Spleen (tissue), 11 donors: ENCODE data around the gene C7orf57. TPM values are rescaled to one million over a fixed set of nuclear protein-coding genes. Genes with fewer than 3 reads are reported as not detected.

ENCODE experiments used
- DNase-seq: peaks from one replicate; pipeline ENCODE4 v3.0.0-alpha.2; 2020
- H3K27ac ChIP-seq, 8 donors: fragments of 200-600 bp; sonication (generic) in 7 of 8; 1 replicate in 4 of 8; 2 replicates in 4 of 8; pipeline versions ENCODE4 v1.5.0 to v1.8.0; 2016 to 2021; ENCODE audit warnings: inconsistent platforms in 4 of 8, mild to moderate bottlenecking in 4 of 8, moderate library complexity in 1 of 8
- H3K27me3 ChIP-seq, 7 donors: fragments of 200-600 bp; sonication (generic) in 6 of 7; replicated peaks in 1 of 7; 1 replicate in 4 of 7; 2 replicates in 3 of 7; pipeline versions ENCODE4 v1.5.0 to v1.8.0; 2016 to 2021; ENCODE audit warnings: inconsistent platforms in 3 of 7, mild to moderate bottlenecking in 1 of 7
- H3K36me3 ChIP-seq, 6 donors: fragments of 200-600 bp; sonication (generic) in 5 of 6; 1 replicate in 4 of 6; 2 replicates in 2 of 6; pipeline versions ENCODE4 v1.5.0 to v1.8.0; 2016 to 2021; ENCODE audit warnings: inconsistent platforms in 2 of 6
- H3K4me1 ChIP-seq, 6 donors: fragments of 200-600 bp; sonication (generic) in 5 of 6; 1 replicate in 3 of 6; 2 replicates in 3 of 6; pipeline versions ENCODE4 v1.5.0 to v1.8.0; 2016 to 2021; ENCODE audit warnings: inconsistent platforms in 3 of 6
- H3K4me3 ChIP-seq, 8 donors: fragments of 200-600 bp; sonication (generic) in 7 of 8; 1 replicate in 4 of 8; 2 replicates in 4 of 8; pipeline versions ENCODE4 v1.5.0 to v1.8.0; 2016 to 2021; ENCODE audit warnings: inconsistent platforms in 4 of 8, mild to moderate bottlenecking in 4 of 8, moderate library complexity in 2 of 8
- H3K9me3 ChIP-seq, 8 donors: fragments of 200-600 bp; sonication (generic) in 7 of 8; 1 replicate in 4 of 8; 2 replicates in 4 of 8; pipeline versions ENCODE4 v1.5.0 to v1.8.0; 2016 to 2021; ENCODE audit warnings: inconsistent platforms in 4 of 8
- POLR2A ChIP-seq, 3 donors: fragments of 450-650 bp; IDR thresholded peaks; one replicate each; pipeline ENCODE4 v1.5.1; 2017; ENCODE audit warnings: antibody characterized with exemption in 3 of 3, mild to moderate bottlenecking in 1 of 3
- POLR2AphosphoS5 ChIP-seq, 3 donors: sonication (generic); formaldehyde crosslinking; IDR thresholded peaks; one replicate each; pipeline ENCODE4 v1.5.1; 2017; ENCODE audit warnings: antibody characterized with exemption in 3 of 3
- WGBS, 5 donors: extraction: QIAGEN DNeasy Blood & Tissue Kit in 3 of 5; methylation state at CpG; one replicate each; pipeline versions ENCODE4 v1.1.5 to v1.1.7; 2013 to 2018; 5-methylcytosine and 5-hydroxymethylcytosine counted together
- intact Hi-C: fragments of 100-400 bp; cut with DNase I; formaldehyde crosslinking; loops from one replicate; pipeline ENCODE4 v1.15.0; 2023; ENCODE audit warnings: low total_unique reads
- polyA plus RNA-seq, 3 donors: library from polyadenylated mRNA; stranded (reverse); fragments of 200-250 nt; gene quantifications; one replicate each; pipeline ENCODE4 v1.2.1, GENCODE V29; 2013
- total RNA-seq, 7 donors: library from RNA; depleted of rRNA in 3 of 7; stranded (reverse); fragments of >200 nt in 3 of 7; fragmentation: NEBNext Ultra II Directional in 4 of 7; extraction: Animal tissue kit (Norgen Biotek cat#: 25700) in 4 of 7; gene quantifications; one replicate each; pipeline versions ENCODE4 v1.1.0 to v1.2.1, GENCODE V29; 2016 to 2021
- TF ChIP-seq, protein P1 (sequence below), 11 experiments: fragments of 200-600 bp in 7 of 11; fragments of 450-650 bp in 4 of 11; sonication (generic) in 4 of 11; IDR thresholded peaks in 8 of 11; conservative IDR thresholded peaks in 3 of 11; 1 replicate in 7 of 11; 2 replicates in 4 of 11; pipeline versions ENCODE4 v1.4.0 to v1.8.0; 2016 to 2021; ENCODE audit warnings: antibody characterized with exemption in 11 of 11, inconsistent platforms in 4 of 11, mild to moderate bottlenecking in 1 of 11
- donor health status: healthy with polysubstance abuse.
- donor health status: DM: no; HTN: no; CAD: no; lungs with moderate emphysema.
- donor health status: DM: no; HTN: no; CAD: no.
- donor health status: Bipolar disorder and iron deficiency.
- donor health status: healthy.
- donor health status: DM: no; HTN: no; CAD: no.
- donor health status: DM: yes; HTN: yes; CAD: no.

C7orf57 gene
- total and polyA plus RNA-seq, 10 donors = 0.03 TPM; not detected in 9

- H3K27me3 ChIP-seq = no peaks in the 10 kb centered on the region
- peaks cover 0 to 97% (median 40%) of the 10 kb centered on the region in 6 donors for H3K36me3 ChIP-seq
- H3K9me3 ChIP-seq = no peaks in the 10 kb centered on the region
- H3K4me3 ChIP-seq = peak overlapping the region in 2 of 8 donors; percentile 1 to 44
- H3K4me1 ChIP-seq = peaks cover 26 to 94% (median 57%) of the 10 kb centered on the region in 6 donors
- H3K27ac ChIP-seq = peak overlapping the region; percentile 57 to 95 (median 86)
- 17 to 21% (median 19%) methylated on average over 6 of the region's 6 CpGs for WGBS, 5 donors
- TF ChIP-seq POLR2AphosphoS5 (IDR thresholded peaks at IDR 0.05) (no peak), POLR2A (IDR thresholded peaks at IDR 0.05) (no peak)
- TF ChIP-seq, protein P1, sequence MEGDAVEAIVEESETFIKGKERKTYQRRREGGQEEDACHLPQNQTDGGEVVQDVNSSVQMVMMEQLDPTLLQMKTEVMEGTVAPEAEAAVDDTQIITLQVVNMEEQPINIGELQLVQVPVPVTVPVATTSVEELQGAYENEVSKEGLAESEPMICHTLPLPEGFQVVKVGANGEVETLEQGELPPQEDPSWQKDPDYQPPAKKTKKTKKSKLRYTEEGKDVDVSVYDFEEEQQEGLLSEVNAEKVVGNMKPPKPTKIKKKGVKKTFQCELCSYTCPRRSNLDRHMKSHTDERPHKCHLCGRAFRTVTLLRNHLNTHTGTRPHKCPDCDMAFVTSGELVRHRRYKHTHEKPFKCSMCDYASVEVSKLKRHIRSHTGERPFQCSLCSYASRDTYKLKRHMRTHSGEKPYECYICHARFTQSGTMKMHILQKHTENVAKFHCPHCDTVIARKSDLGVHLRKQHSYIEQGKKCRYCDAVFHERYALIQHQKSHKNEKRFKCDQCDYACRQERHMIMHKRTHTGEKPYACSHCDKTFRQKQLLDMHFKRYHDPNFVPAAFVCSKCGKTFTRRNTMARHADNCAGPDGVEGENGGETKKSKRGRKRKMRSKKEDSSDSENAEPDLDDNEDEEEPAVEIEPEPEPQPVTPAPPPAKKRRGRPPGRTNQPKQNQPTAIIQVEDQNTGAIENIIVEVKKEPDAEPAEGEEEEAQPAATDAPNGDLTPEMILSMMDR (IDR thresholded peaks at IDR 0.05 in 8 of 11, conservative IDR thresholded peaks at IDR 0.05 in 3 of 11) = no peak
- intact Hi-C loops = no loop called here
- DNase-seq = peak; percentile 72
Observed at GRCh38 chr7:48097521-48098231, 62.3 kb downstream of the C7orf57 start.

DNA sequence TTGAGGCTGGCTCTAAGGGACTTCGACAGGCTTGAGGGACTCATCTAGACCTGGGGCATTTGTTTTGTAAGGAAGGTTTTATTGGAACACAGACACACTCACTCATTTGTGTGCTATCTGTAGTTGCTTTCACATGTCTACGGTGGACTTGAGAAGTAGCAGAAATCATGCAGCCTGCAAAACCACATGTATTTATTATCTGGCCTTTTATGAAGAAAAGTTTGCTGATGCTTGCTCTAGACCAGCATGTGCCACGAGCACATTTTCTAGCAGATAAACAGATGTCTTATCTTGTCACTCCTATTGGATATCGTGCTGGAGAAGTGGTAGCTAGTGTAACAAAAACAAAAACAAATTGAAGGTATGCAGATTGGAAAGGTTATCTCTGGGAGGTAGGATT lies 63.5 kb downstream of the C7orf57 start:
- Histone ChIP-seq H3K4me1 (peaks cover 26 to 82% (median 52%) of the 10 kb centered on the region in 6 donors), H3K9me3 (no peaks in the 10 kb centered on the region), H3K27me3 (no peaks in the 10 kb centered on the region), H3K4me3 (no peak overlapping the region), H3K27ac (peak overlapping the region in 6 of 8 donors; percentile 75 to 95 (median 90)), H3K36me3 (peaks cover 0 to 97% (median 45%) of the 10 kb centered on the region in 6 donors)
- intact Hi-C loops = no loop called here
- 88 to 94% (median 94%) methylated on average over 4 of the region's 4 CpGs for WGBS, 5 donors
- no peak for DNase-seq
- TF ChIP-seq POLR2A (IDR thresholded peaks at IDR 0.05) = no peak
- no peak for TF ChIP-seq POLR2AphosphoS5 (IDR thresholded peaks at IDR 0.05)
- TF ChIP-seq, protein P1 (IDR thresholded peaks at IDR 0.05 in 8 of 11, conservative IDR thresholded peaks at IDR 0.05 in 3 of 11) = no peak

GRCh38 chr7:48099781-48100180 lies 64.4 kb downstream of the C7orf57 start:
- no peaks in the 10 kb centered on the region for H3K9me3 ChIP-seq
- DNase-seq = no peak
- H3K4me3 ChIP-seq = no peak overlapping the region
- H3K27me3 ChIP-seq = no peaks in the 10 kb centered on the region
- 71 to 93% (median 80%) methylated on average over 3 of the region's 3 CpGs for WGBS, 5 donors
- H3K4me1 ChIP-seq = peaks cover 26 to 73% (median 47%) of the 10 kb centered on the region in 6 donors
- peaks cover 0 to 97% (median 47%) of the 10 kb centered on the region in 6 donors for H3K36me3 ChIP-seq
- peak overlapping the region in 3 of 8 donors; percentile 91 to 95 (median 93) for H3K27ac ChIP-seq
- intact Hi-C loops = no loop called here
- TF ChIP-seq, protein P1 (IDR thresholded peaks at IDR 0.05 in 8 of 11, conservative IDR thresholded peaks at IDR 0.05 in 3 of 11) = no peak
- TF ChIP-seq POLR2A (IDR thresholded peaks at IDR 0.05) (no peak), POLR2AphosphoS5 (IDR thresholded peaks at IDR 0.05) (no peak)

GRCh38 chr7:48101352-48101751 lies 66.0 kb downstream of the C7orf57 start:
- Histone ChIP-seq H3K27ac (peak overlapping the region in 1 of 8 donors; percentile 2), H3K36me3 (peaks cover 0 to 97% (median 58%) of the 10 kb centered on the region in 6 donors), H3K27me3 (no peaks in the 10 kb centered on the region), H3K4me1 (peaks cover 20 to 57% (median 35%) of the 10 kb centered on the region in 6 donors), H3K4me3 (no peak overlapping the region), H3K9me3 (no peaks in the 10 kb centered on the region)
- TF ChIP-seq POLR2AphosphoS5 (IDR thresholded peaks at IDR 0.05) (no peak), POLR2A (IDR thresholded peaks at IDR 0.05) (no peak)
- TF ChIP-seq, protein P1 (IDR thresholded peaks at IDR 0.05 in 8 of 11, conservative IDR thresholded peaks at IDR 0.05 in 3 of 11) = no peak
- no peak for DNase-seq
- intact Hi-C loops = no loop called here
- WGBS, 5 donors = 97 to 99% (median 97%) methylated on average over 8 of the region's 8 CpGs
